ENCODE results near the gene C1RL.

Gene C1RL

GRCh38 chr12:7091171-7091570, 17.8 kb downstream of the C1RL start:
- no peak for DNase-seq

DNA sequence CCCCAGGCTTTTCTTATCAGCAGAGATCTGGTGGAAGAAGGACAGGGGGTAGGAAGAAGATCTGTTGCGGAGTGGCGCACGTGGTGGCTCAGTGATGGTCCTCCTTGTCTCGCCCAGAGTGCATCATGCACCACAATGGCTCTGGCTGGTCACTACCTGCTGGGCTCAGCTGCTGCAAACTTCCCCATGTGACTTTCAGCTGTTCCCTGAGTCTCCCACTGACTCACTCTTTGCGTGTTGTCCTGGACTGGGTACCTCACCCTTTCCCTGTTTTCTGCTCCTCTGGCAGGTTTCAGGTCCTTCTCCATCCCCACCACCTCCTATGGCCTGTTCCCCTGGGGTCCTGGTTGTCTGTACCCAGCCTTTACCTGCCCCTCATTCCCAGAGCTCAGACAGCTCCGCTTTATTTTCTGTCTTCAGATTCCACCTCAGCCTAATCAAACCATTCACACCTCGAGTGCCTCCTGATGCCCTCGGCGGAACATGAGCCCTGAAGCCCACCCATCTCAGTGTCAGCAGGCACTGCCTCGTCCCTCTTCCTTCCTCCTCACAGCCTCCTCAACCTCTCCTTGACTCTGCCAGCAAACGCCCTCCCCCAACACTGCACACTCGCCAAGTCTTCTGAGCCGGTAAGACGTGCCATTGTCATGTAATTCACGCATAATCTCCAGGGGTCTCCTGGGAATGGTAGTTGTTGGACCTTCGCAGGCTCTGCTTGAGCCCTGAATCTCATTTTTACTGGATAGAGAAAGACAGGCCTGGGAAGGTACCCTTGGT, 18.6 kb downstream of the C1RL start:
- no peak for DNase-seq

DNA sequence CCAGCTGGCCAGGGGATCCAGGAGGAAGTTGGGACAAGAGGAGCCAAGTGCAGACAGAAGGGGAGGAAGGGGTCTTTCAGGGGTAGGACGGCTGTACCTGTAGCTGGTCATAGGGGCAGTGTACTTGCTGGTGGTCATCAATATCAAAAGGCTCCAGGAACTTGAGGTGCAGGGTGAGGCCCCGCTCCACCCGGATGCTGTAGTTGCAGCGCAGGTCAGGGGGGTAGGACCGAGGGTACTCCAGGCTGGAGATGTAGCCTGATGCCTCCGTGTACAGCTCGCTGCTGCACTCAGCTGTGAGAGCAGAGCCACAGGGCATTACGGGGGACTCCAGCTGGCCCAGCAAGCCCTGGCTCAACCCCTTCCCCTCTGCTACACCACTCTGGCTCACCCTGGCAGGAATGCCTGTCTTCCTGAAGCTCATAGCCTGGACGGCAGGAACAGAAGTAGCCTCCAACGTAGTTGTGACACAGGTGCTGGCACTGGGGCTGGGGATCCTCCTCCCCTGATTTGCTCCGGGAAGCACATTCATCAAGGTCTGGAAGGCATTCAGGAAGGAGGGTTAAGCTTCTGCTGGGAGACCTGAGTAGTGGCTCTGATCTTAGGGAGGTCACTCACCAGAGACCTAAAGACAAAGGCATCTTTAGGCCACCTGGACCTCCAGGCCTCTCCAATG, 19.7 kb downstream of the C1RL start:
- DNase-seq, result no peak

DNA sequence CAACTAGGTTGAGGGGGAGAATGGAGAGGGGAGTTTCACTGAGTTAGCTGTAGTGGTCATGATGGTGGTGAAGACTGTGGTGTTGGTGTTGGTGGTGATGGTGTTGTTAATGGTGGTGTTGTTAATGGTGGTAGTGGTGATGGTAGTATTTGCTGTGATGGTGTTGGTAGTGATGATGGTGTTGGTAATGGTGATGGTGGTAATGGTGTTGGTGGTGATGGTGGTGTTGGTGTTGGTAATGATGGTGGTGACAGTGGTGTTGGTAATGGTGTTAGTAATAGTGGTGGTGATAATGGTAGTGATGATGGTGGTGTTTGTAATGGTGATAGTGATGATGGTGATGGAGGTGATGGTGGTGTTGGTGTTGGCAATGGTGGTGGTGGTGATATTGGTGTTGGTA, 25.9 kb downstream of the C1RL start:
- no peak for DNase-seq

DNA sequence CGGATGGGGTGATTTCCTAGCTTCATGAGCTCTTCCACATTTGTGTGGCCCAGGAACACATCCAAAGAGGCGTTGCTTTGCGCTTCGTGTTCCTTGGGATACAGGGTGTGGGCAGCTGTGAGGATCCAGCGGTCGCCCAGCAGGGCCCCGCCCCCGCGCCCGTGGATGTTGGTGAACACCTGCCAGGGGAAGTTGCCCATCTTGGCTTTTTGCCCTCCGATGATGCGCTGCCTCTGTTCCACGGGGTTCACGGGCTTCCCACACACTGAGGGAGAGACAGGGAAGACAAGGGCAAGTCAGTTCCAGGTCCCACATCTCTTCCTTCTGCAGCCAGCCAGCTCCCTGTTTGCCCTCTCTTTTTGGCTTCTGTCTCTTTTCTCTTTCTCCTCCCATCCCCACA, 28.0 kb downstream of the C1RL start:
- no peak for DNase-seq

- DNase-seq, result no peak
Measured at GRCh38 chr12:7079826-7080125, 29.2 kb downstream of the C1RL start.

DNA sequence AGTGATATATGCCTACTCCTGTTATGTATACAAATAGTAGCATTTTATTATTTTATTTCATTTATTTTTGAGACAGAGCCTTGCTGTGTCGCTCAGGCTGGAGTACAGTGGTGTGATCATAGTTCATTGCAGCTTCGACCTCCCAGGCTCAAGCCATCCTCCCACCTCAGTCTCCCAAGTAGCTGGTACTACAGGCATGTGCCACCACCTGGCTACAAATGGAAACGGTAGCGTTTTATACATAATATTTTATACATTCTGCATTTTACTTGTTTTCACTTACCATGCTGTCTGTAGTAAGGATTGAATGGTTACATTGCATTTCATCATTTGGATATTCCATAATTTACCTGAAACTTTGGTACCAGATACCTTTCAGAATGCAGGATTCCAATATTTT, 30.9 kb downstream of the C1RL start:
- DNase-seq, result no peak

DNA sequence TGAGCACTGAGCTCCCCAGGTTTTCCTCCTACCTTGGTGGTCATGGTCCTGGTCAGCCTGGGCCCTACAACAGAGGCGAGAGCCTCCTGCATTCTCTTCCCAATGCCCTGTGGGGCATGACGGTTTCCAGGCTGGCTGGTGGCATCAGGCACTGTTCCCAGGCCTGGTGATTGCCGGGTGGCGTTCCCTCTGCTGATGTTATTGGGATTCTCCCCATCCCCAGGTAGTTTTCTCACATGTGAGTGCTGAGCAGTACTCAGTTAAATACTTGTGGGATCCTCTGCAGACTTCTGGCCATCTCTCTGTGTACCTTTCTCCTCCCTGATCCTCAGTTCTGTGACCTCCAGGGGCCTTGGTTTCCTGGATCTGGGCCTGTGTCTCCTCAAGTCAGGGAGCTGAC, 32.5 kb downstream of the C1RL start:
- DNase-seq, result no peak

DNA sequence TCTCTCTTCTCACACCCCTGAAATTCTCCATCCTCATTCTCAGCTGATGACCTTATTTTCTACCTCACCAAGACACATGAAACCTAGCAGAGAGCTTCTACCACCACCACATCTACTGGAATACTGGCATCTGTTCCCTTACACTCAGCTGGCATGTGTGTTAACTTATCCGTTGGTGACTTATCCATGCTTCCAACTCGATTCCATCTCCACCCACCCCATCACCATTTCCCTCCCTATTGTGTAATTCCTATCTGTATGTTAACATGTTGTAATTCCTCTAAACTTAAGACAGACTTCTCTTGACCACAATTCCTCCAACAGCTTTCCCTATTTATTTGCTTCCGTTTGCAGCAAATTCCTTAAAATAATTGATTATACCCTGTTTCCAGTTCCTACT, 33.1 kb downstream of the C1RL start:
- DNase-seq, result no peak

- no peak for DNase-seq
Measured at GRCh38 chr12:7075518-7075917, 33.5 kb downstream of the C1RL start.

DNA sequence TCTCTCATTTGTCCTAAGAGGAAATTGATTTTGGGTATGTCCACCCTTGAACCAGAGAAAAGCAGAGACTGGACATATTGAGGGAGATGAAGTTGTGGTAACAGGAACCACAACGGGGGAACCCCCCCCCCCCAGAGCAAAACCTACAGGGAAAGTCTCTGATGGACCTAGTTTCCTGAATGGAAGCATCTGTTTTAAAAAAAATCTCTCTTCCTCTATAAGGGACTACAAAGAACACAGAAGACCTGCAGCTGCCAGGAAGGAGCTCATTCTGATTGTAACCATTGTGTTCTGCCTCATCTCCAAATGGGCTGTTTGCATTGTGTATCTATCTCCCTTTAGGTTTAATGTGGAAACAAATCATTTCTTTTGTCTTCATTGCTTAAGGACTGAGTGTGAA, 35.1 kb downstream of the C1RL start:
- DNase-seq, result no peak

DNA sequence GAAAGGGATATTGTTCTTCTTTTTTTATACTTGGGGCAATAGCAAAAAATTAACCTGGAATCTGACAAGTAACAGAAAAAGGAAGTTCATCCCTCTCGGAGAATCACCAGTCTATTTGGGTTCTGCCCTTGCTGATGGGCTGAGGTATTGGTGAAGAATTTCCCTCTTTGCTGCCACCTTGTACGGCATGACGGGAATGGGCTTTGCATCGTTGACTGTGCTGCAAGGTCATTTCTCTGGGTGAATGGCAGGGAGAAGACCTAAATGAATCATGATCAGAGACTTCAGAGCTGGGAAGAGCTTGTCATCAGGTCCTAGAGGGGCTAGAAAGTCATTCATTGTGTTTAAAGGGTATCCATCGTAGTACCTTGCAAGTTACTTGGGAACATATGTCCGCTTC, 36.5 kb downstream of the C1RL start:
- DNase-seq, result no peak

DNA sequence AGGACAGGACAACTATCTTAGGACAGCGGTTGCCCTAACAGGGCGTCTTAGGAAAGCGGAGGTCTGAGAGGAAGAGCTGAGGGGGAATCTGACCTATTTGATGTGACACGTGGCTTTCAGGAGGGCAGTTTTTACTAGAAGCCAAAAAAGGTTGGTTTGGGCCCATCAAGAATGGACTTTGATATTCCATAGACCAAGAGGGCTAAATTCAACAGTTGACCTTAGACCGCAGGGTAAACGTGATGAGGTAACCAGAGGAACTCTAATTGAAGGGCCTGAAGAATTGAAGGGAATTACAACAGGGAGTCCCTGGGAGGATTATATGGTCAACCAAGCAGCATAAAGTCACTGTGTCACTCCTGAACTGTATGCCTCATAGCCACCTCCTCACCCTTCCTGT, 37.0 kb downstream of the C1RL start:
- no peak for DNase-seq

DNA sequence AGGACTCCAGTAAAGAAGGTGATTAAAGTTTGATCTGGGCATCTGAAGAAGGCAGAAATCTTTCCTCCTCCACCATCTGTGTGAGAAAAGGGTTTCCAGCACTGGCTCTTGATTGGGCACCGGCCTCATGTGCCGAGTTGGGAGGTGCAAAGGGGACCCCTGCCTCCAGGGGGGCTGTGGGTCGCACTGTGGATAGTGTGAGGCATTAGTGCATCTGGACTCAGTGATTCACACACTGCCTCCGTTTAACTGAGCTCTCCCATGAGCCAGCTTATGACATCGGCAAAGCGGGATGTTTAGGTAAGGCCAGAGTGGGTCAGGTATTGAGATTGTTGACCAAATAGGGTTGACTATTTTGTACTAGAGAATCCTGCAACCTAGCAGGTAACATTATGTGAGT, 39.6 kb downstream of the C1RL start:
- DNase-seq, result no peak

- no peak for DNase-seq
Measured at GRCh38 chr12:7068994-7069346, 40.0 kb downstream of the C1RL start.

DNA sequence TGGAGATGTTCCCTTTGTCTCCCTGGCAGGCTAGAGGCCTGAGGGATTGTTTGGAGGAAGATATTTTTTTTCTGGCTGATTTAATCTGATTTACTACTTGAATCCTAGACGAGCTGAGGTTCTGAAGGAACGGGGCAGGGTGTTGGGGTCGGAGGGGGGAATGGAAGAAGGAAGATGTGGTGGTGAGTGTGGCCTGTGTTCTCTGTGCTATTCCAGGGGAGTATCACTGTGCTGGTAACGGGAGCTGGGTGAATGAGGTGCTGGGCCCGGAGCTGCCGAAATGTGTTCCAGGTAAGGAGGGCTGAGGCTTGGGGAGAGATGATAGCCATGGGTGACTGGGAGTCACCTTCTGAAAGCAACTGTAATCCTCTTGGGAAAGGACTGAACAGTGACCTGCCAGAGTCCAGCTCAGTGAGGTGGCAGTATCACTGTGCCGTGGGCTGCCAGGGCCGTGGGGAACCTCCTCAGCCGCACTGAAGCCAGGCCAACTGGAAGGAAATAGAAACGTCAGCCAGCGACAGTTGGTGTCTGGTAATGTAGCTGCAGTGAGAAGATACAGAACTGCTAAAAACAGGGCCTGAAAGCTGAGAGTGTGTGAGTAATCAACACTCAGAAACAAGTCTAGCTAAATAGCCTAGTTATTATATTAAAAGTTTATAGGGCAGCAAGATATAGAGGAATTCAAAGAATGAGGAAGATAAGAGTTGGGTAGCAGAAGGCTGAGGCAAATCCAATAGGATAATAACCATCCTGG, 40.6 kb downstream of the C1RL start:
- no peak for DNase-seq

DNA sequence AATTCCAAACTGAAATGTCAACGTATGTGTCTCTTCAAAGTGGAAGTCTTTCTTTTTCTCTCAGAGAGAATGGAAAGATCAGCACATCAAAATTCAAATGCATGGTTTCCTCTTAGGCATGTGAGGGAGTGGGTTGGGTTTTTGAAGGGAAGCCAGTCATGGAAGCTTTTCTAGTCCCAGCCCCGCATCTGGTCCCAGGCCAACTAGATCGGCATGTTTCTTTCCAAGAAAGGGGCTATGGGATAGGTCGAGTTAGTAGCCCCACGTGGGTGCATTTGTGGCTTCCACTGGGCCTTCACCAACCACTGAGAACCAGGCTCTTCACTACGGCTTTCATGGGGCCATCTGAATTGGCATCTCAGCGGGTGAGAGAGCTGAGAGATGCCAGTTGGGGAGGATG, 41.9 kb downstream of the C1RL start:
- no peak for DNase-seq

DNA sequence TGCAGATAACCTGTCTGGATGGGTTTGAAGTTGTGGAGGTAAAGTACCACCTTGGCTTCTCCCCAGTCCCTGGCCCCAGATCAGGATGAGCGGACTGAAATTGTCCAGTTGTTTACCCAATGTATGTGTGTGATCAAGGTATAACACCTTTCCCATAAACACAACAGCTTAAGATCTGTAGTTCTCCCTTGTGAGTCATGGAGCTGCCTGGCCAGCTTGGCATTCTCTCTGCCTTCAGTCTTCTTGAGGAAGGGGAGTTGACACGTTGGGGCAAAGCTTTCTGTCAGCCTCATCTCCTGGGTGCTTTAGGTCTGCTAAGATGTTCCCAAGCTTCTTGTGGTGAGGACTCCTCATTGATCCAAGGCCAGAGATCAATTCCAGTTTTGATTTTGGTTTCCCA, 42.4 kb downstream of the C1RL start:
- no peak for DNase-seq

DNA sequence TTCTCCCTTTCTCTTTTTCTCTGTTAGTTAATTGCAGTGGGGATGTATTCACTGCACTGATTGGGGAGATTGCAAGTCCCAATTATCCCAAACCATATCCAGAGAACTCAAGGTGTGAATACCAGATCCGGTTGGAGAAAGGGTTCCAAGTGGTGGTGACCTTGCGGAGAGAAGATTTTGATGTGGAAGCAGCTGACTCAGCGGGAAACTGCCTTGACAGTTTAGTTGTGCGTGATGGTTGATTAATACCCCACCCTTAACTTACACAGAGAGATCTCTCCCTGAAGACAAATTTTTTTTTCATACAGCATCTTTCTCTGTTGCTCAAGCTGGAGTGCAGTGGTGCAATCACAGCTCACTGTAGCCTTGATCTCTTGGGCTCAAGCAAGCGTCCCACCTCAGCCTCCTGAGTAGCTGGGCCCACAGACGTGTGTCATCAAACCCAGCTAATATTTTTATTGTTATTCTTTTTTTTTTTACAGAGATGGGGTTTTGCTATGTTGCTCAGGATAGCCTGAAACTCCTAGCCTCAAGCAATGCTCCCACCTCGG, 43.9 kb downstream of the C1RL start:
- DNase-seq, result no peak

DNA sequence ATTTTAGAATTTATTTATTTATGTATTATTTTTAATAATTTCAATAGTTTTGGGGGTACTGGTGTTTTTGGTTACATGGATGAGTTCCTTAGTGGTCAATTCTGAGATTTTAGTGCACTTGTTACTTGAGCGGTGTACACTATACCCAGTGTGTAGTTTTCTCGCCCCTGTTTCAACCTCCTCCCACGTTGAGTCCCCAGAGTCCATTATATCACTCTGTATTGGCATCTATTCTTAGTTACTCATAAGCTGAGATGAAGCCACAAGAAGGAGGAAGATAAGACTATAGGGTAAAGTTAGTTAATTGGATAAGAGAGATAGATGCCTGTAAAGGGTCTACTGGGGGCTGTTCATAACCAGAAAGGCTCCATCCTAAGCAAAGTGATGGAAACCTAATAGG, 44.5 kb downstream of the C1RL start:
- no peak for DNase-seq

DNA sequence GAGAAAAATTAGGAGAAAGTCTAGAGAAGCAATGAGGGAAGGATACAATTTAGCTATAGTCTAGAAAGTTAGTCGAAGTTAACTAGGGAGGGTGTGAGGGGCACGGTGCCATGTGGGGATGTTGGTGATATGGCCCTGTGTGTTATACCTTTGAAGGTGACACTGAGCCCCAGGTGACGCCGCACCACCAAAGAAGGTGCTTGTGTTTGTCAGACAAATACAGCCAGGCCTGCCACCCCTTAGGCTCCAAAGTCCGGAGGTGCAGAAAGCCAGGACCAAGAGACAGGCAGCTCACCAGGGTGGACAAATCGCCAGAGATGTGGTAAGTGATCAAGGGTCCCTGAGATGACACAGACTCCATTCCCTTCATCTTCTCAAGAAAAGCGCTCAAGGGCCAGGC, 47.4 kb downstream of the C1RL start:
- no peak for DNase-seq

DNA sequence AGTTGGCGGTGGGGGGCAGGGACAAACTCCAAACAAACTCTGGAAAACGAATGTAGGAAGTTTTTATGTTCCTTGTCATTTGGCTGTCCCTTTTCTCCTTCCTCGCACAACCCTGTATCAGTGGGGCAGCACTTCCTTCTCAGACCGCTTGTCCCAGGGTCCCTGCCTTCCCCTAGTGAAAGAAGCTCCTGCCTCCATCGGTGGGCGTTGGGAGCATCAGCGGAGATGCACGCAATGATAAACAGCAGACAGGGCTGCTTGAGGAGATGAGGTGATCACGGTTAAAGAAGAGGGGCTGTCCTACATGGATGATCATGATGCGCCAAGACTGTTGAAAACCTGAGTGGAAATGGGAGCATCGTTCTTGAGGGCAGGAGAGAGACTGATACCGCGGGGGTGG, 47.9 kb downstream of the C1RL start:
- no peak for DNase-seq

DNA sequence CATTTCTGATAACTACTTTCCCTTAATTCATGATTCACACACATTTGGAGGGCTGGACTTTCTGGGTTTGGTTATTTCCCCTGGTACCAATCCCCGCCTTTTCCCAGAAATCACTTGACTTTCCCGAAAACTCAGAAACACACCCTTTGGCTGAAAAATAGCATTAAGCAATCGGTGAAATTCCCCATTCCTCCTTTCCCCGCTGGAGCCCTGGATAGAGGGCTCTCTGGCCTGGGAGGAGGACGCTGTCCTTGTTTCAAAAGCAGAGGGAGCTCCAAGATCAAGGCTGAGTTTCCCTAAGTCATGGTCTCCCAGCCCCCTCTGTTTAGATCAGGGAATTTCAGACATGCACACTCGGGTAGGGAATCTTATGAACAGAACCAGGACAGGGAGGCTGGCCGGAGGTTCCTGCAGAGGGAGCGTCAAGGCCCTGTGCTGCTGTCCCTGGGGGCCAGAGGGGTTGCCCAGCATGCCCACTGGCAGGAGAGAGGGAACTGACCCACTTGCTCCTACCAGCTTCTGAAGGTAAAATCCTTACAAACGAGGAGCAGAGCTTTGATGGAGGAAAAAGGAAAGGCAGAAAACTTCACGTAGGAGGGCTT, 48.6 kb downstream of the C1RL start, which contains the start of gene C1S:
TSS of gene C1S (plus strand) at position 366 of the 602 bp plus-strand sequence. CDS start 1,195 bp downstream, outside the sequence.
- no peak for DNase-seq

GRCh38 chr12:7059780-7060179, 49.2 kb downstream of the C1RL start:
- DNase-seq, result no peak

Measured in activated CD4-positive, alpha-beta T cell treated with anti-CD3 and anti-CD28 coated beads, Interleukin-10, Interleukin-2, amounts not matched to agents 100 ng/mL and 50 ng/mL, durations not matched to agents 16 hours and 8 hours (primary cell).